Measurements from ENCODE around the gene PSMD3. TPM values are rescaled to one million over a fixed set of nuclear protein-coding genes. Genes with fewer than 3 reads are reported as not detected.
"Not testable (repeated sequence)": the region's sequence is repeated elsewhere in the genome, so short reads cannot be mapped to it uniquely, and the experiment has no call there.

The PSMD3 gene
- polyA plus RNA-seq, 2 donors, result 48.9 to 79.6 TPM

GRCh38 chr17:40004712-40005111 is 24.1 kb downstream of the PSMD3 start:
- Histone ChIP-seq H3K9me3 (ENCODE audit: control insufficient read depth in 2 of 2, insufficient read depth in 1 of 2, low read depth in 1 of 2, low read length in 1 of 2) (no peaks in the 10 kb centered on the region), H3K4me3 (ENCODE audit: low read depth in 1 of 2, low read length in 2 of 2) (no peak overlapping the region), H3K27ac (ENCODE audit: low read depth in 2 of 2, low read length in 1 of 2) (no peak overlapping the region), H3K27me3 (ENCODE audit: control insufficient read depth in 1 of 2, insufficient read depth in 2 of 2, low read length in 2 of 2) (no peaks in the 10 kb centered on the region), H3K4me1 (ENCODE audit: control insufficient read depth in 2 of 2, insufficient read depth in 2 of 2, low read length in 1 of 2) (no peaks in the 10 kb centered on the region), H3K36me3 (ENCODE audit: control insufficient read depth in 2 of 2, insufficient read depth in 2 of 2, low read length in 1 of 2) (no peaks in the 10 kb centered on the region)
- 85 to 90% methylated on average over 7 of the region's 7 CpGs for WGBS, 2 donors

- Histone ChIP-seq H3K27me3 (ENCODE audit: control insufficient read depth in 1 of 2, insufficient read depth in 2 of 2, low read length in 2 of 2) (no peaks in the 10 kb centered on the region), H3K27ac (ENCODE audit: low read depth in 2 of 2, low read length in 1 of 2) (no peak overlapping the region), H3K9me3 (ENCODE audit: control insufficient read depth in 2 of 2, insufficient read depth in 1 of 2, low read depth in 1 of 2, low read length in 1 of 2) (no peaks in the 10 kb centered on the region), H3K36me3 (ENCODE audit: control insufficient read depth in 2 of 2, insufficient read depth in 2 of 2, low read length in 1 of 2) (no peaks in the 10 kb centered on the region), H3K4me1 (ENCODE audit: control insufficient read depth in 2 of 2, insufficient read depth in 2 of 2, low read length in 1 of 2) (no peaks in the 10 kb centered on the region), H3K4me3 (ENCODE audit: low read depth in 1 of 2, low read length in 2 of 2) (no peak overlapping the region)
- 85 to 89% methylated on average over 6 of the region's 6 CpGs for WGBS, 2 donors
Measured at GRCh38 chr17:40005520-40005919, 24.9 kb downstream of the PSMD3 start.

- not testable (repeated sequence) for H3K4me3 ChIP-seq (ENCODE audit: low read depth in 1 of 2, low read length in 2 of 2); H3K27me3 ChIP-seq (ENCODE audit: control insufficient read depth in 1 of 2, insufficient read depth in 2 of 2, low read length in 2 of 2); H3K36me3 ChIP-seq (ENCODE audit: control insufficient read depth in 2 of 2, insufficient read depth in 2 of 2, low read length in 1 of 2); H3K4me1 ChIP-seq (ENCODE audit: control insufficient read depth in 2 of 2, insufficient read depth in 2 of 2, low read length in 1 of 2); H3K9me3 ChIP-seq (ENCODE audit: control insufficient read depth in 2 of 2, insufficient read depth in 1 of 2, low read depth in 1 of 2, low read length in 1 of 2)
- peak overlapping the region; percentile 49 to 52 for H3K27ac ChIP-seq (ENCODE audit: low read depth in 2 of 2, low read length in 1 of 2)
- 55 to 86% methylated on average over 29 to 38 of the region's 38 CpGs for WGBS, 2 donors
Measured at GRCh38 chr17:40010946-40011500, 30.4 kb downstream of the PSMD3 start.

GRCh38 chr17:40012017-40012647 is 31.5 kb downstream of the PSMD3 start:
- H3K27ac ChIP-seq (ENCODE audit: low read depth in 2 of 2, low read length in 1 of 2); H3K4me1 ChIP-seq (ENCODE audit: control insufficient read depth in 2 of 2, insufficient read depth in 2 of 2, low read length in 1 of 2); H3K9me3 ChIP-seq (ENCODE audit: control insufficient read depth in 2 of 2, insufficient read depth in 1 of 2, low read depth in 1 of 2, low read length in 1 of 2); H3K27me3 ChIP-seq (ENCODE audit: control insufficient read depth in 1 of 2, insufficient read depth in 2 of 2, low read length in 2 of 2); H3K4me3 ChIP-seq (ENCODE audit: low read depth in 1 of 2, low read length in 2 of 2); H3K36me3 ChIP-seq (ENCODE audit: control insufficient read depth in 2 of 2, insufficient read depth in 2 of 2, low read length in 1 of 2): not testable (repeated sequence)
- WGBS, 2 donors, result 77 to 80% methylated on average over 20 to 21 of the region's 22 CpGs

- Histone ChIP-seq H3K36me3 (ENCODE audit: control insufficient read depth in 2 of 2, insufficient read depth in 2 of 2, low read length in 1 of 2) (peaks cover 3 to 10% of the 10 kb centered on the region in 2 donors), H3K4me1 (ENCODE audit: control insufficient read depth in 2 of 2, insufficient read depth in 2 of 2, low read length in 1 of 2) (peaks cover 0 to 7% of the 10 kb centered on the region in 2 donors), H3K27me3 (ENCODE audit: control insufficient read depth in 1 of 2, insufficient read depth in 2 of 2, low read length in 2 of 2) (no peaks in the 10 kb centered on the region), H3K27ac (ENCODE audit: low read depth in 2 of 2, low read length in 1 of 2) (peak overlapping the region in 1 of 2 donors; percentile 11), H3K9me3 (ENCODE audit: control insufficient read depth in 2 of 2, insufficient read depth in 1 of 2, low read depth in 1 of 2, low read length in 1 of 2) (no peaks in the 10 kb centered on the region), H3K4me3 (ENCODE audit: low read depth in 1 of 2, low read length in 2 of 2) (no peak overlapping the region)
- WGBS, 2 donors, result 37 to 42% methylated on average over 18 of the region's 18 CpGs
Measured at GRCh38 chr17:40014375-40014980, 33.9 kb downstream of the PSMD3 start.

GRCh38 chr17:40015005-40015997 is 34.7 kb downstream of the PSMD3 start, which contains the start of gene CSF3:
TSS of gene CSF3 (plus strand) at chr17:40015440. CDS start at chr17:40015475, 35 bp downstream.
- Histone ChIP-seq H3K36me3 (ENCODE audit: control insufficient read depth in 2 of 2, insufficient read depth in 2 of 2, low read length in 1 of 2) (peaks cover 3 to 17% of the 10 kb centered on the region in 2 donors), H3K4me3 (ENCODE audit: low read depth in 1 of 2, low read length in 2 of 2) (no peak within 1 kb of the TSS), H3K9me3 (ENCODE audit: control insufficient read depth in 2 of 2, insufficient read depth in 1 of 2, low read depth in 1 of 2, low read length in 1 of 2) (no peaks in the 10 kb centered on the region), H3K4me1 (ENCODE audit: control insufficient read depth in 2 of 2, insufficient read depth in 2 of 2, low read length in 1 of 2) (peaks cover 0 to 7% of the 10 kb centered on the region in 2 donors), H3K27me3 (ENCODE audit: control insufficient read depth in 1 of 2, insufficient read depth in 2 of 2, low read length in 2 of 2) (no peaks in the 10 kb centered on the region), H3K27ac (ENCODE audit: low read depth in 2 of 2, low read length in 1 of 2) (peak within 1 kb of the TSS; percentile 11 to 16)
- 48 to 51% methylated on average over 20 of the region's 20 CpGs for WGBS, 2 donors

GRCh38 chr17:40015998-40016985 is 35.7 kb downstream of the PSMD3 start:
- 81 to 82% methylated on average over 26 of the region's 26 CpGs for WGBS, 2 donors
- Histone ChIP-seq H3K27ac (ENCODE audit: low read depth in 2 of 2, low read length in 1 of 2) (no peak overlapping the region), H3K4me1 (ENCODE audit: control insufficient read depth in 2 of 2, insufficient read depth in 2 of 2, low read length in 1 of 2) (peaks cover 0 to 8% of the 10 kb centered on the region in 2 donors), H3K27me3 (ENCODE audit: control insufficient read depth in 1 of 2, insufficient read depth in 2 of 2, low read length in 2 of 2) (no peaks in the 10 kb centered on the region), H3K36me3 (ENCODE audit: control insufficient read depth in 2 of 2, insufficient read depth in 2 of 2, low read length in 1 of 2) (peaks cover 3 to 17% of the 10 kb centered on the region in 2 donors), H3K9me3 (ENCODE audit: control insufficient read depth in 2 of 2, insufficient read depth in 1 of 2, low read depth in 1 of 2, low read length in 1 of 2) (no peaks in the 10 kb centered on the region), H3K4me3 (ENCODE audit: low read depth in 1 of 2, low read length in 2 of 2) (no peak overlapping the region)

- H3K4me1 ChIP-seq (ENCODE audit: control insufficient read depth in 2 of 2, insufficient read depth in 2 of 2, low read length in 1 of 2), result peaks cover 0 to 15% of the 10 kb centered on the region in 2 donors
- H3K27ac ChIP-seq (ENCODE audit: low read depth in 2 of 2, low read length in 1 of 2), result peak overlapping the region in 1 of 2 donors; percentile 6
- H3K4me3 ChIP-seq (ENCODE audit: low read depth in 1 of 2, low read length in 2 of 2), result no peak overlapping the region
- no peaks in the 10 kb centered on the region for H3K27me3 ChIP-seq (ENCODE audit: control insufficient read depth in 1 of 2, insufficient read depth in 2 of 2, low read length in 2 of 2)
- no peaks in the 10 kb centered on the region for H3K9me3 ChIP-seq (ENCODE audit: control insufficient read depth in 2 of 2, insufficient read depth in 1 of 2, low read depth in 1 of 2, low read length in 1 of 2)
- WGBS, 2 donors, result 45 to 51% methylated on average over 15 of the region's 15 CpGs
- peaks cover 3 to 23% of the 10 kb centered on the region in 2 donors for H3K36me3 ChIP-seq (ENCODE audit: control insufficient read depth in 2 of 2, insufficient read depth in 2 of 2, low read length in 1 of 2)
Measured at GRCh38 chr17:40017422-40018080, 36.9 kb downstream of the PSMD3 start.

All from esophagus (tissue), 2 donors.